Retina (tissue), 1 donor: ENCODE results near the gene TRIM49D1.
"Not testable (repeated sequence)": the region's sequence is repeated elsewhere in the genome, so short reads cannot be mapped to it uniquely, and the experiment has no call there.

ENCODE experiments used
- DNase-seq: peaks from one replicate; pipeline ENCODE4 v3.0.0-alpha.2; 2016

Gene TRIM49D1

GRCh38 chr11:89922195-89922660 lies at the start of gene TRIM49D1:
Gene TRIM49D1 (minus strand): TSS chr11:89922245. CDS start chr11:89917710, 4,535 bp downstream.
- DNase-seq, result no peak

- not testable (repeated sequence) for DNase-seq
Observed at GRCh38 chr11:89965737-89966136, 43.7 kb upstream of the TRIM49D1 start, which contains the start of gene TRIM64. Gene TRIM64 (plus strand): TSS chr11:89966037. CDS start chr11:89968504, 2,467 bp downstream.

GRCh38 chr11:89960833-89961232 lies 38.8 kb upstream of the TRIM49D1 start:
- DNase-seq, result not testable (repeated sequence)

- not testable (repeated sequence) for DNase-seq
Observed at GRCh38 chr11:89923764-89924163, 1.7 kb upstream of the TRIM49D1 start, which contains the start of gene TRIM49D2. Gene TRIM49D2 (plus strand): TSS chr11:89924064. CDS start chr11:89926762, 2,698 bp downstream.

GRCh38 chr11:89900809-89901208 lies 21.2 kb downstream of the TRIM49D1 start:
- DNase-seq, result not testable (repeated sequence)

- DNase-seq, result not testable (repeated sequence)
Observed at GRCh38 chr11:89893245-89893644, 28.8 kb downstream of the TRIM49D1 start.

- not testable (repeated sequence) for DNase-seq
Observed at GRCh38 chr11:89877511-89877910, 44.5 kb downstream of the TRIM49D1 start.

- peak; percentile 30 for DNase-seq
Observed at GRCh38 chr11:89872588-89872987, 49.5 kb downstream of the TRIM49D1 start.

- not testable (repeated sequence) for DNase-seq
Observed at GRCh38 chr11:89865223-89865622, 56.8 kb downstream of the TRIM49D1 start.

- DNase-seq, result peak; percentile 67
Observed at GRCh38 chr11:89863906-89864704, 57.9 kb downstream of the TRIM49D1 start.
